SJCRH30 (cell line): ENCODE results near the gene MSH2. TPM values are rescaled to one million over a fixed set of nuclear protein-coding genes. Genes with fewer than 3 reads are reported as not detected.
"Not testable (repeated sequence)": the region's sequence is repeated elsewhere in the genome, so short reads cannot be mapped to it uniquely, and the experiment has no call there.

Experiments used
- DNase-seq, 2 experiments: peaks; one replicate each; pipeline ENCODE4 v3.0.0-alpha.2; 2015 to 2020
- H3K27ac ChIP-seq: fragments of 250-450 bp; sonication (Bioruptor Pico); 2 replicates; pipeline ENCODE4 v1.5.1; 2020; ENCODE audit warnings: mild to moderate bottlenecking, moderate library complexity
- H3K27me3 ChIP-seq: fragments of 250-450 bp; sonication (Bioruptor Pico); 2 replicates; pipeline ENCODE4 v1.5.1; 2020; ENCODE audit warnings: mild to moderate bottlenecking, moderate library complexity
- H3K36me3 ChIP-seq: fragments of 250-450 bp; sonication (Bioruptor Pico); 2 replicates; pipeline ENCODE4 v1.5.1; 2020; ENCODE audit warnings: mild to moderate bottlenecking, moderate library complexity
- H3K4me1 ChIP-seq: fragments of 250-450 bp; sonication (Bioruptor Pico); 2 replicates; pipeline ENCODE4 v1.5.1; 2020; ENCODE audit warnings: mild to moderate bottlenecking, moderate library complexity
- H3K4me3 ChIP-seq: fragments of 250-450 bp; sonication (Bioruptor Pico); 2 replicates; pipeline ENCODE4 v1.5.1; 2020; ENCODE audit warnings: mild to moderate bottlenecking, moderate library complexity
- H3K9me3 ChIP-seq: fragments of 250-450 bp; sonication (Bioruptor Pico); replicated peaks from 2 replicates; pipeline ENCODE4 v1.5.1; 2020; ENCODE audit warnings: mild to moderate bottlenecking, moderate library complexity
- total RNA-seq: library from RNA; depleted of rRNA; stranded (reverse); fragments of >200 nt; shearing (Covaris generic); gene quantifications from 2 replicates; pipeline ENCODE4 v1.2.3, GENCODE V29; 2014; rRNA removed

Gene MSH2
- 172 and 180 TPM in 2 replicates for total RNA-seq

DNA sequence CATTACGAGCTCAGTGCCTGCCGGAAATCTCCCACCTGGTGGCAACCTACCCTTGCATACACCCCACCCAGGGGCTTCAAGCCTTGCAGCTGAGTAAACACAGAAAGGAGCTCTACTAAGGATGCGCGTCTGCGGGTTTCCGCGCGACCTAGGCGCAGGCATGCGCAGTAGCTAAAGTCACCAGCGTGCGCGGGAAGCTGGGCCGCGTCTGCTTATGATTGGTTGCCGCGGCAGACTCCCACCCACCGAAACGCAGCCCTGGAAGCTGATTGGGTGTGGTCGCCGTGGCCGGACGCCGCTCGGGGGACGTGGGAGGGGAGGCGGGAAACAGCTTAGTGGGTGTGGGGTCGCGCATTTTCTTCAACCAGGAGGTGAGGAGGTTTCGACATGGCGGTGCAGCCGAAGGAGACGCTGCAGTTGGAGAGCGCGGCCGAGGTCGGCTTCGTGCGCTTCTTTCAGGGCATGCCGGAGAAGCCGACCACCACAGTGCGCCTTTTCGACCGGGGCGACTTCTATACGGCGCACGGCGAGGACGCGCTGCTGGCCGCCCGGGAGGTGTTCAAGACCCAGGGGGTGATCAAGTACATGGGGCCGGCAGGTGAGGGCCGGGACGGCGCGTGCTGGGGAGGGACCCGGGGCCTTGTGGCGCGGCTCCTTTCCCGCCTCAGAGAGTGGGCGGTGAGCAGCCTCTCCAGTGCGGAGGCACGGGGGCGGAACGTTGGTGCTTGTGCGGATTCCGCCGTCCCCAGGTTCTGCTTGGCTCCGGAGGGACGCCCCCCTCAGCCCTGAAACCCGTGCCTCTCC is at the start of gene MSH2:
Gene MSH2, plus strand, starts transcription at position 352 of the 804 bp plus-strand sequence. Its CDS starts 36 bp downstream, at position 388.
- DNase-seq = peak; percentile 98
- Histone ChIP-seq H3K9me3 (no peaks in the 10 kb centered on the region), H3K36me3 (peaks cover 13% of the 10 kb centered on the region), H3K27me3 (no peaks in the 10 kb centered on the region), H3K27ac (peak within 1 kb of the TSS; percentile 80), H3K4me1 (no peaks in the 10 kb centered on the region; the same call in 1 of the 2 replicates), H3K4me3 (peak within 1 kb of the TSS; percentile 90)

DNA sequence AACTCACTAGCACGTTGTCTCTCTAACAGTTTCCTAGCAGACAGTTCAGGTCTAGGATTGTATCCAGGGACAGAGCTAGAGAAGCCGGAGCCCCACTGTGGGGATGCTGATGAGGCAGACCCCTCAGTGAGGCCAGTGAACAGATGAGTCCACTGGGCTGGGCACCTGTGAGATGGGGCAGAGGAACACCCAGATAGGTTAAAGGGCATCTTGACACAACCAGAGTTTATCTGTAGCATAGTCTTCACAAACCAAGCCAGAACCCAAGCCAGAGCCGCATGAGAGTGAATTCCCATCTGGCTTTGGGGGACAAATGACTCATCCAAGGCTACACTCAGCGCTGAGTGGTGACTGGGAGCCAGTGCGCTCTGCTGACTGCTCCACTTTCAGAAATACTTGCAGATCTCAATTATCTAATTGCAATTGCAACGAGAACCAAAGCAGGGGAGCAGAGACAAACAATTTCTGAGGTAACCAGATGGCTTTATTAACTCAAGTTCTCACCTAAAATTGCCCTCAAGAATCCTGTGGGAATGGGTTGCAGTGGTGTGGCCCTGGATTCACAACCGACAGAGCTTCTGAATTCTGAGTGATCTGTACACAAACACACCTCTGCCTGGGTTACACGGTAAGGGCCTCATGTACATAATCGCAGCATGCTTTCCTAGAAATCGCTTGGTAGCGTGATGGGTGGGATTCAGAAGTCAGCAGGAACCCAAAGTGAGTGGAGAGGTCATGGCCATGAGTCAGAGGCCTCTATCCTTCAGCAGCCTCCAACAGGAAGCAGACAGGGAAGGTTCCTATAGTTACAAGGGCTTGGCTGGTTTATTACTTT is 48.7 kb upstream of the MSH2 start:
- Histone ChIP-seq H3K9me3 (no peaks in the 10 kb centered on the region), H3K4me1 (no peaks in the 10 kb centered on the region; the same call in 1 of the 2 replicates), H3K4me3 (no peak overlapping the region), H3K27me3 (no peaks in the 10 kb centered on the region), H3K27ac (no peak overlapping the region), H3K36me3 (no peaks in the 10 kb centered on the region)
- no peak for DNase-seq

GRCh38 chr2:47354848-47355204 is 48.1 kb upstream of the MSH2 start:
- no peaks in the 10 kb centered on the region; the same call in 1 of the 2 replicates for H3K4me1 ChIP-seq
- H3K36me3 ChIP-seq = no peaks in the 10 kb centered on the region

GRCh38 chr2:47357483-47357882 is 45.5 kb upstream of the MSH2 start:
- Histone ChIP-seq H3K9me3 (no peaks in the 10 kb centered on the region), H3K27ac (no peak overlapping the region), H3K4me1 (no peaks in the 10 kb centered on the region; the same call in 1 of the 2 replicates), H3K4me3 (no peak overlapping the region), H3K27me3 (no peaks in the 10 kb centered on the region), H3K36me3 (no peaks in the 10 kb centered on the region)
- peak; percentile 28 to 64 for DNase-seq

More at GRCh38 chr2:47354848-47355204, 48.1 kb upstream of the MSH2 start:
- no peak overlapping the region for H3K27ac ChIP-seq
- no peaks in the 10 kb centered on the region for H3K9me3 ChIP-seq
- H3K4me3 ChIP-seq = no peak overlapping the region
- H3K27me3 ChIP-seq = no peaks in the 10 kb centered on the region
- DNase-seq = no peak

GRCh38 chr2:47359375-47359868 is 43.5 kb upstream of the MSH2 start:
- Histone ChIP-seq H3K27ac (no peak overlapping the region), H3K36me3 (no peaks in the 10 kb centered on the region), H3K4me1 (no peaks in the 10 kb centered on the region; the same call in 1 of the 2 replicates), H3K27me3 (no peaks in the 10 kb centered on the region), H3K4me3 (no peak overlapping the region), H3K9me3 (no peaks in the 10 kb centered on the region)
- no peak for DNase-seq

DNA sequence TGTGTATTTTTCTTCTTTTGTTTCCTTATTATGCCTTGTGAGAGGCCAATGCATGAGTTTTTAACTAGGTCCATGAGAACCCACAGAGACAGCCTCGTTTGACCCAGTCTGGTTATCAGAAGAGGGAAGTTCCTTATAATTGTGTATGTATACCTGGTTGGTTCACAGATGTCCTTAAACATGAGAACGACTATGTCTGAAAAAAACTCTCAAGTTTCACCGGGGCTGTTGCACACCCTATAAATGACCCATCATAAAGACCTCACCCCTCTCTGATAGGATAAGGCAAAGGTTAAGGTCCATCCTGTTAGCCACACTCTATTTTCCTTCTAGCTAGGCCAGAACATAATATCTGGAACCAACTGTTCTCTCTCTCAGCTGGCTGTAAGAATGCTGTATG is 42.7 kb upstream of the MSH2 start:
- Histone ChIP-seq H3K27me3 (no peaks in the 10 kb centered on the region), H3K4me1 (no peaks in the 10 kb centered on the region; the same call in 1 of the 2 replicates), H3K4me3 (no peak overlapping the region), H3K9me3 (no peaks in the 10 kb centered on the region), H3K36me3 (no peaks in the 10 kb centered on the region), H3K27ac (no peak overlapping the region)
- DNase-seq = no peak

DNA sequence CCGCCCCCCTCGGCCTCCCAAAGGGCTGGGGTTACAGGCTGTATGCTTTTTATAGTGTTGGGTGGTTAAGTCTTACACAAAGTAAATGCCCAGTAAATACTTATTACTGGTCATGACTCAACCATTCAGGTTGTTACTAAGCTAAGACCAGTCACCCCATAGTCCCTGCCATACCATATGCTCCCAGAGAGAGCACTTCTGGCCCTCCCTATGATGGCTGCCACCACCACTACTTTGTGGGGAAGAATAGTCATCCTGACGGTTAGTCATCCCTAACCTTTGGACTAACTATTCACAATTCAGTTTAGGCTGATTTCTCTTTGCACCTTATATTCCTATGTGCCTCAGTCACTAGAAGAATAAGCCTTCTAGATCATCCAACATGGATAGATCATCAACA is 42.0 kb upstream of the MSH2 start:
- H3K27ac ChIP-seq = no peak overlapping the region
- no peak for DNase-seq
- no peaks in the 10 kb centered on the region for H3K4me1 ChIP-seq
- H3K9me3 ChIP-seq = no peaks in the 10 kb centered on the region
- no peaks in the 10 kb centered on the region for H3K27me3 ChIP-seq
- no peak overlapping the region for H3K4me3 ChIP-seq
- no peaks in the 10 kb centered on the region for H3K36me3 ChIP-seq

GRCh38 chr2:47361505-47362229 is 41.3 kb upstream of the MSH2 start:
- DNase-seq, H3K4me1 ChIP-seq, H3K27me3 ChIP-seq, H3K27ac ChIP-seq, H3K9me3 ChIP-seq, H3K4me3 ChIP-seq, H3K36me3 ChIP-seq: not testable (repeated sequence)

DNA sequence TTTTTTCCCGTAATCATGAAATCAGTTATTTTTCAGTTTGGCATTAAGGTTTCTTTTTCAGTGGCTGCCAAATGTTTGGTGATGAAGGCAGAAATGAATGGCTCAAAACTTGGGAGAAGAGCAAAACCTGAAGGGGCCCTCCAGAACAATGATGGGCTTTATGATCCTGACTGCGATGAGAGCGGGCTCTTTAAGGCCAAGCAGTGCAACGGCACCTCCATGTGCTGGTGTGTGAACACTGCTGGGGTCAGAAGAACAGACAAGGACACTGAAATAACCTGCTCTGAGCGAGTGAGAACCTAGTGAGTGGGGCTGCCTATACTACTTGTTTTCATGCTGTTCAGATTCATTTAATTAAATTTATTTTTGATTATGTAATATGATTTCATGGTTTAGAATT is 29.2 kb upstream of the MSH2 start:
- no peaks in the 10 kb centered on the region for H3K36me3 ChIP-seq
- H3K9me3 ChIP-seq = no peaks in the 10 kb centered on the region
- no peaks in the 10 kb centered on the region for H3K4me1 ChIP-seq

GRCh38 chr2:47375307-47375706 is 27.6 kb upstream of the MSH2 start:
- no peaks in the 10 kb centered on the region for H3K36me3 ChIP-seq
- H3K27ac ChIP-seq = no peak overlapping the region

More for the DNA sequence above, 29.2 kb upstream of the MSH2 start:
- peak in 1 of 2 experiments; percentile 50 for DNase-seq
- Histone ChIP-seq H3K27me3 (no peaks in the 10 kb centered on the region), H3K27ac (no peak overlapping the region), H3K4me3 (no peak overlapping the region)

DNA sequence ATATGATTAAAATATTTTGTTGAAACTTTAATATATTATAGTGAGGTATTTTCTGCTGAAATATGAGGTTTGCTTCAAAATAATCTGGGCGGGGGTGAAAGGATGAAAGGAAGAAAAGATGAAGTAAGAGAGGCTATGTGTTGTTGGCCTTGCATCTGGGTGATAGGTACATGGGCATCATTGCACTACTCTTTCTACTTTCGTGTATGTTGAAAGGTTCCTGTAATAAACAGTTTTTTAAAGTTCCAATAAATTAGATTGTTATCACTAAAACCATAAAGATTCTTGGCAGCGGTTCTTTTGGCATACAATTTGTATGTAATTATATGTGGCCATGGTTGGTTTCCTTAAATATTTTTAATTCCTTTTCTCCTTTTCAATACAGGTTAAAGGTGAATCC is 23.6 kb upstream of the MSH2 start:
- no peak overlapping the region for H3K4me3 ChIP-seq
- DNase-seq = no peak
- H3K27me3 ChIP-seq = no peaks in the 10 kb centered on the region
- H3K4me1 ChIP-seq = no peaks in the 10 kb centered on the region
- H3K36me3 ChIP-seq = no peaks in the 10 kb centered on the region
- no peak overlapping the region for H3K27ac ChIP-seq
- H3K9me3 ChIP-seq = no peaks in the 10 kb centered on the region

More at GRCh38 chr2:47375307-47375706, 27.6 kb upstream of the MSH2 start:
- Histone ChIP-seq H3K4me3 (no peak overlapping the region), H3K9me3 (no peaks in the 10 kb centered on the region), H3K4me1 (no peaks in the 10 kb centered on the region), H3K27me3 (no peaks in the 10 kb centered on the region)
- no peak for DNase-seq

DNA sequence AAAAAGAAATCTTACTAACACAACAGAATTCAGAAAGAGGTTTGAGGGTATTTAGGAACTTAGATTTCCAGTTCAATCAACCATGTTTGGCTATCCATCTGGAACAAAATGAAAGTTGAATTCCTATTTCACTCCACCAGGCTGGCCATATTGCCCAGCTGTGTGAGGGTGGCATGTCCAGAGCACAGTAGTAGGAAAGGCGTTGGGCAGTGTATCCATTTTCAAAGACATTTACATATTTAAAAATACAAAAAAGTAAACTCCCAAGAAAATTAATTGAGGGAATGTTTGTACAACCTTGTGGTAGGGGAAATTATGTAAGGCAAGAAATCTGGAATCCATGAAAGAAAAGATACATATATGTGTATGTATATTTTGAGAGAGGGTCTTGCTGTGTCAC is 21.5 kb upstream of the MSH2 start:
- no peaks in the 10 kb centered on the region for H3K36me3 ChIP-seq
- DNase-seq = no peak

DNA sequence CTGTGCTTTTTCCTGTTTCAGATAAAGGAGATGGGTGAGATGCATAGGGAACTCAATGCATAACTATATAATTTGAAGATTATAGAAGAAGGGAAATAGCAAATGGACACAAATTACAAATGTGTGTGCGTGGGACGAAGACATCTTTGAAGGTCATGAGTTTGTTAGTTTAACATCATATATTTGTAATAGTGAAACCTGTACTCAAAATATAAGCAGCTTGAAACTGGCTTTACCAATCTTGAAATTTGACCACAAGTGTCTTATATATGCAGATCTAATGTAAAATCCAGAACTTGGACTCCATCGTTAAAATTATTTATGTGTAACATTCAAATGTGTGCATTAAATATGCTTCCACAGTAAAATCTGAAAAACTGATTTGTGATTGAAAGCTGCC is 16.4 kb upstream of the MSH2 start:
- no peak for DNase-seq
- Histone ChIP-seq H3K4me3 (no peak overlapping the region), H3K4me1 (no peaks in the 10 kb centered on the region), H3K9me3 (no peaks in the 10 kb centered on the region), H3K27ac (no peak overlapping the region), H3K36me3 (no peaks in the 10 kb centered on the region), H3K27me3 (no peaks in the 10 kb centered on the region)

More for the DNA sequence above, 21.5 kb upstream of the MSH2 start:
- no peaks in the 10 kb centered on the region for H3K4me1 ChIP-seq
- no peak overlapping the region for H3K4me3 ChIP-seq
- no peaks in the 10 kb centered on the region for H3K9me3 ChIP-seq
- no peak overlapping the region for H3K27ac ChIP-seq
- no peaks in the 10 kb centered on the region for H3K27me3 ChIP-seq

DNA sequence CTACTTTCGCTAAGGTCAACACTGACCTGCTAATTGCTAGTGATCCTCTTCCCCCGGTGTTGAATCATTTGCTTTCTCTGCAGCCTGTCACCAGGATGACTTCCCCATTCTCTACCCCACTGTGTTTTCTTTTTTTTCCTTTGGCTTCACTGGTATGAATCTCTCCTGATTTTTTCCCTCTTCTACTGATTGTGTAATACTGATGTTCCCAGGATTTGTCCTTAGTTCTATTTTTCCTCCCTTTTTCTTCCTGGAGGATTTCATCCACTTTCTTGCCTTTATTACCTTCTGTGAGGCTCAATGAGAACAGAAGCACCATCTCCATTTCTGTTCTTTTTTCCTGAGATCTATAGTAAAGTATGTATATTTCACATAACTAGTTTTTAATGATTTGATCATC is 14.1 kb upstream of the MSH2 start:
- no peaks in the 10 kb centered on the region for H3K27me3 ChIP-seq
- no peaks in the 10 kb centered on the region for H3K36me3 ChIP-seq

More for the DNA sequence above, 14.1 kb upstream of the MSH2 start:
- no peak overlapping the region for H3K27ac ChIP-seq
- H3K9me3 ChIP-seq = no peaks in the 10 kb centered on the region
- no peak overlapping the region for H3K4me3 ChIP-seq
- H3K4me1 ChIP-seq = no peaks in the 10 kb centered on the region
- no peak for DNase-seq
